OCI-LY7 (cell line): ENCODE results near the gene ZNF474.

Experiments
- CTCF ChIP-seq: fragments of 200-600 bp; sonication (generic); conservative IDR thresholded peaks from 2 replicates; pipeline ENCODE4 v1.5.1; 2014; ENCODE audit warnings: mild to moderate bottlenecking, antibody characterized with exemption, low read length, moderate library complexity, mixed read lengths
- EZH2phosphoT487 ChIP-seq: fragments of 200-600 bp; sonication (generic); IDR thresholded peaks from 2 replicates; pipeline ENCODE4 v1.6.1; 2018; ENCODE audit warnings: low read depth, borderline replicate concordance, mild to moderate bottlenecking, mixed run types, antibody characterized with exemption, low read length, moderate library complexity, mixed read lengths

DNA sequence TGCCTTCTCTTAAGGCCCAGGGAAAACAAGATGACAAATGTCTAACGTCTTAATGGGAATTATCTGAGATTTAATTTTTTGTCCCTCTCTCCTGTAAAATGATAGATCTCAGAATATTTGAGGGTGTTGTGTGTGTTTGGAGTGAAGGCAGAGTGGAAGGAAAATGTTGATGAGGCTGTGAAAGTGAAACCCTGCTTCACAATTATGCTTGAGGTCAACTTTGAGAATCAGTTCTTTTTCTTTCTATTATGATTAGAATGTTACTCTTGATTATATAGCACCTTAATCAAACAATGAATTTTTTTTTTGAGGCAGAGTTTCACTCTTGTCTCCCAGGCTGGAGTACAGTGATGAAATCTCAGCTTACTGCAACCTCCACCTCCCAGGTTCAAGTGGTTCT is 45.8 kb upstream of the ZNF474 start:
- no peak for TF ChIP-seq CTCF
- no peak for TF ChIP-seq EZH2phosphoT487
